Right hindlimb (tissue), 1 donor: ENCODE data around the gene IFNAR2.

Source experiments
- DNase-seq: peaks from one replicate; pipeline ENCODE4 v3.0.0-alpha.2; 2018

Gene IFNAR2

DNA sequence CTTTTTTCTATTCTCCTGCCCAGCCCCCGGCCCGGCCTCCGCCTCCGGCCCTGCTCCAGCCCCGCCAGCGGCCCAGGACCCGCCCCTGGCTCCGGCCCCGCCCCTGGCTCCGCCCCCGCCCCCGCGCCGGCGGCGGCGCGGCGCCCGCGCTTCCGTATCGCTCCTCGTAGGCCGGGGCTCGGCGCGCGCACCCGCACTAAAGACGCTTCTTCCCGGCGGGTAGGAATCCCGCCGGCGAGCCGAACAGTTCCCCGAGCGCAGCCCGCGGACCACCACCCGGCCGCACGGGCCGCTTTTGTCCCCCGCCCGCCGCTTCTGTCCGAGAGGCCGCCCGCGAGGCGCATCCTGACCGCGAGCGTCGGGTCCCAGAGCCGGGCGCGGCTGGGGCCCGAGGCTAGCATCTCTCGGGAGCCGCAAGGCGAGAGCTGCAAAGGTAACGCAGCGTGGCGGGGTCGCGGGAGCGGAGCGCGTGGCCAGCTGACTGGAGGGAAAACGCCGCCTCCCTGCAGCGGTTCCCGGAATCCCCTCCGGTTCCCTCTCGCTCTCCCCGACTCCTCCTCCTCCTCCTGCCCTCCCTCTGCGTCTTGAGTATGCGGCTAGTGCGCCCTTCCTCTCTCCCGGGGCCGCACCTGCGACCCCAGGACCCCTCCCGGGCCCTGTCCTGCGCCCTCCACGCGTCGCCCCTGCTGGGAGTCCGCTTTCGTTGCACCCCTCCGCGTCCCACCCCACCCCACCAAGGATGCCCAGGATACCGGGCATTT is at the start of gene IFNAR2:
TSS of gene IFNAR2 (plus strand) at position 155 of the 761 bp plus-strand sequence. CDS start 11,985 bp downstream, outside the sequence.
- peak; percentile 87 for DNase-seq

DNA sequence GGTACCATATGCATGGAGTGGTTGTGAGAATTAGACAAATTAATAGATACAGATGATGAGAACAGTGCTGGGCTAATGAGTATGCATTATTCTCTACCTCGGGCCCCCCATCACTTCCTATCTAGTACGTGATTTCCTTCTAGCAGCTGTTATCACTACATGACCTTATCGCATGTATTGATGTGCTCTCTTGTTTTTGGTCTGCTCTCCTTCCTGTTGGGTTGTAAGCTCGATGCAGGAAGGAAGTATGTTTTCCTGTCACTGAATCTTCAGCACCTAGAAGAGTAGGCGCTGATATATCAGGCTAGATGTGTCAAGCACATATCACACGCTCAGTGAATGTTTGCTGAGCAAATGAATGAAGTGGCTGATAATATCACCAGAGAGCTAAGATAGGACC is 43.9 kb upstream of the IFNAR2 start:
- DNase-seq: no peak

DNA sequence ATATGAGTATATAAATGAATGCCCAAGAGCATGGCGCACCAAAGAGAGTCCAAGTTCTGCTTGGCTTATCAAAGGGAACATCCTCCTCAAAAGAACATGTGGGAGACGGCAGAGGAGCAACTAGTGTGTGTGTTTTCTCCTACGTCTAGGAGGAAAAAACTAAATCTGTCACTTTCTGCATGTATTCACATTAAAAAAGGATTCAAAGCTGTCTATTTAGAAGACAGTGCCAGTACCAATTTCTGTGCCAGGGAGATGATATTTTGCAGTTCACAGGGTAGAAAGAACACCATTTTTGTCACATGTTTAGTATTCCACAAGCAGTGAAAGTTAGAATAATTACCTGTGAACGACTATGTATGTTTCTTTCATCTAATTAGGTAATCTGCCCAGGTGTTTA is 42.5 kb upstream of the IFNAR2 start:
- no peak for DNase-seq

DNA sequence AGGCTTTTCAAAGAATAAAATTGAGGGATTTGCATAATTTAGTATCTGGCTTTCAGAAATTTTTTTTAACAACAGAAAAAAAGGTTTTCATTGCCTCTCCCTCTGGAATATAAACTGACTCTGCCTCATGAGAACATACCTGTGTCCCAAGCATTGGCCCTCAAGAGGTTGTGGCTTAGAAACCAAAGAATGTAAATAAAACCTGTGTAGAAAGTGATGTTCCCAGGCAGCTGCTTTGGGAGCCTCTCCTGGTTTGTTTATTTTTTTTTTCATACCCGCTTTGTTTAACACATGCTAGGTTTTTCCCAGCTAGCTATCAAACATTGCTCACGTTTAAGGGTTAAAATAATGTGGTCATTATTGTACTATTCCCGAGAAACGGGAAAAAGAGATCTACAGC is 40.5 kb upstream of the IFNAR2 start:
- no peak for DNase-seq

DNA sequence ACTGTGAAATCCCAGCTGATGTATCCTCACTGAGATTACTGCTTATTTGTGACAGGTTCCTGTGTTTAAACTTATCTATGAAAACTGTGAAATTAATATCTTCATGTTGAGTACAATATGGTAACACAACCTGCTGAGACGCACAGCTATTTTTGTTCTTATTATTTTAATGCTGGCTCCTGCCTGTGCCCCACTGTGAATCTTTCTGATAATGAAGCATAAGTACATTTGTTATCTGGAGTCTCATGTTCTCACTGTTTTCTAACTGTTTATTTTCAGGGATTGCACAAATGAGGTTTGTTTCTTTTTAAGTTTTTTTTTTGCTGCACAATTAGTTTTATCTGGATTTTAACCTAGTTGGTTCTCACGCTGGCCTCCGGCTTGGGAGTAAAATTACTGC is 39.9 kb upstream of the IFNAR2 start:
- no peak for DNase-seq

DNA sequence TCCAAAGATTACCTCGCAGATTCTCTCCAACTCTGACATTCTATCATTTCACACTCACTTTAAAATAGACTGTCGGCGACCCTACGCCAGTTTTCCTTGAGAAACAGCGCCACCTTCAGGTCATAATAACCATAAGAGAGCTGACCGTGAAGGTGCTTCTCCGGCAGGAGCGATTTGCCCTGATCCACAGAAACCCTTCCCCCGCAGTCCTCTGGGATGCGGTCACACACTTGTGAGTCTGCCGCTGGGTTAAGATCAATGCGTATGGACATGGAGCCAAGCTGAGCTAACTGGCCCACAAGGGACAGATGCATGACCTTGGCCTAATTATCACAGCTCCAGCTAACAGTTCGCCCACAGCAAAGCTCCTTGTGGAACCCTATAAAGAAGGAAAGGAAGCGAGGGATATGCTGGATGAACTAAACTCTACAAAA is 32.8 kb upstream of the IFNAR2 start:
- peak; percentile 58 for DNase-seq

DNA sequence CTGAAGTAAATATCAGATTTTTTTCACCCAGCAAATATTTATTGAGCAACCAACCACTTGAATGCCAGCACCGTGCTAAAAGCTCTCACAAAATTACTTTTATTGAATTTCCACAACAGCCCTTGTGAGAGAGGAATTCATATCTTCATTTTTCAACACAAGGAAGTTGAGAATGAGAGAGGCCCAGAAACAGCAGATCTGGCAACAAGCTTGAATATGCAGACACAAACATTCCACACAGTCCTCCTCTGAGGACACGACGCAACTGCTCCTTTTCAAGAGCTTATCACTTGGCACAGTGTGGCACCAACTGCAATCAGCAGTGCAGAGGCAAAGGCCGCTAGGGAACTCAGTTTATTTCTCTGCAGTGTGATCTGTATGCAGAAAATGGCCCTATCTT is 32.2 kb upstream of the IFNAR2 start:
- no peak for DNase-seq

DNA sequence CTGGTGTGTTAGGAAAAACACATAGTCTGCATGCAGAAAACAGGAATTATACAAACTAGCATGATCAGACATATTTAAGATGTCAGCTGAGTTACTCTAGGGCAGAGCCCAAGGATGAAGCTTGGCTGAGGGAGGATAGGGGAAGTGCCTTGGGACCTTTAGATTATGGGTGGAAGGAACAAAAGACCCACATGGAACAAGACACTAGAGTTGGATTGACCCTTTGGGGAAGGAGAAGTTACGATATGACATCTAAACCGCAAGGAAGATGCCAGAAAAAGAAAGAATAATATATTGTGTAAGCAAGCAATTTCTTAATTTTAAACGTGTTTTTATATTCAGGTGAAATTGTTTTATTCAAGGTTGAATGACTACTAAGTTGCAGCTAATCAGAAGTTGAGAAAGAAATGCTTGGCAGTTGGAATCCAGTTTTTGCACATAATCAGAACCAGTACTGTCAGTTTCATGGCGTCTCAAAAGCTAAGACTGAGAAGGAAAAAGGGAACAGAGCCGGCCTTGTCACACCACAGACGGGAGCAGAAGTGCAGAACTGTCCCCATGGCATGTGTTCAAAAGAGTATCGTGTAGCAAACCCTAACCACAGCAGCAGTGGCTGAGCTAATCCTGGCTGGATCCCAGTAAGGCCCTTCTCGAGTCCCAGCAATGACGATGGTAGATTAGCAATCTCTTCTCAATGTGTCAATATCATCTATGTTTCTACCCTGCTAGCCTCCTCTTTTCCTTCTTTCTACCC is 31.2 kb upstream of the IFNAR2 start:
- DNase-seq: peak; percentile 73

DNA sequence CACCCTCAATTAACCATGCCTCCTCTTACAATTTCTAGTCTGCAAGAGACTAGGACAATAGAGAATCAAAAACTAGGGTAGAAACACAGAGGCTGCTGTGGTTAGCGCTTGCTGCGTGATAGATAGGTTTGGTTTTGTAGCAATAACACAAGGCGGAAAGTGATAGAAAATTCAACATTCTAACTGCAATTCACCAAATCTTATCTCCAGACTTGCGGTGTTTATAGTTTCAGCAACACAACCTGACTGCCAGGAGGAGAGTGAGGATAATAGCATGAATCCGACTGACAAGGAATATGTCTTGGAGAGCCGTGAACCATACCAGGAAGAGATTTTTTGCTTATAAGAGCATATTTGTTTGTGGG is 30.7 kb upstream of the IFNAR2 start:
- no peak for DNase-seq

DNA sequence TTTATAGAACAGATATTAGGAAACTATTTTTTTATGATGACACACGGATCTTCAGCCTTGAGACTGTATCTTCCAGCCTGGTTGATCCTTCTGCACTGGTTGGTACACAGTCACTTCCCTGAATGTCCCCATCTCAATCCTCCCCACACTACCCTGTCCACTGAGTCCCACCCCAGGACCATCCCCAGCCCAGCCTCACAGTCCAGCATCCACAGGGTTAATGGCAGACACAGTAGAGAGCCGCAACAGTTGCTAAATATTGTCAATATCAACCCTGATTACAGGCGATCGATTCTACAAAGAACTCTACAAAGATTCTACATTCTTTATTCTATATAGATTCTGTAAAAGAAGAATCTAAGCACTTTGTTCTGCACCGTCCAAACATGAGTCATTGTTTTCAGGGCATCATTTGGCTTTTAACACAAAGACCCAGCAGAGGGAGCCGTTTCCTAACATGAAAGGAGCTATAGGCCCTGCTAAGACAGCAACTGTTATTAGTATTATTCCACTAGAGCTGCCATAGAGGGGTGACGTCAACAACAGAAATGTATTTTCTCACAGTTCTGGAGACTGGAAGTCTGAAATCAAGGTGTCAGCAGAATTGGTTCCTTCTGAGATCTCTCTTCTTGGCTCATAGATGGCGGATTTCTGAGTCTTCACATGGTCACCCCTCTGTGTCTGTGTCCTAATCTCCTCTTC is 30.1 kb upstream of the IFNAR2 start:
- DNase-seq: peak; percentile 91

DNA sequence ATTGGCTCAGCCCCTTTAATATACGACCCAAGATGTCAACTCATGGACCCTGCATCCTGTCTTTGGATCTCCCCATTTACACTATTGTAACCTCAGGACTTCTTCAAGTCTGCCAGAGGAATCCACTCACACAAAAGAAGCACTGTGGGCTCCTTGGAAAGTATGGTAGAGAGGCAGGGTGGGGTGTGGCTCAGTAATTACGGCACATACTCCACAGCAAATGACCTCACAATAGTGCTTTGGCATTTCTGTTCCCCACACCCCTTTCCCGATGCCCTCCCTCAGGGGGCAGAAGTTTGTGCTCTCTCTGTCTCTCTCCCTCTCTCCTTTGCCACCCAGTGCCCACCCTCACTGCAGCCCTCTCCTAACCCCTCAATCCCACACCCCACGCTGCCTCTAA is 27.8 kb upstream of the IFNAR2 start:
- DNase-seq: no peak

DNA sequence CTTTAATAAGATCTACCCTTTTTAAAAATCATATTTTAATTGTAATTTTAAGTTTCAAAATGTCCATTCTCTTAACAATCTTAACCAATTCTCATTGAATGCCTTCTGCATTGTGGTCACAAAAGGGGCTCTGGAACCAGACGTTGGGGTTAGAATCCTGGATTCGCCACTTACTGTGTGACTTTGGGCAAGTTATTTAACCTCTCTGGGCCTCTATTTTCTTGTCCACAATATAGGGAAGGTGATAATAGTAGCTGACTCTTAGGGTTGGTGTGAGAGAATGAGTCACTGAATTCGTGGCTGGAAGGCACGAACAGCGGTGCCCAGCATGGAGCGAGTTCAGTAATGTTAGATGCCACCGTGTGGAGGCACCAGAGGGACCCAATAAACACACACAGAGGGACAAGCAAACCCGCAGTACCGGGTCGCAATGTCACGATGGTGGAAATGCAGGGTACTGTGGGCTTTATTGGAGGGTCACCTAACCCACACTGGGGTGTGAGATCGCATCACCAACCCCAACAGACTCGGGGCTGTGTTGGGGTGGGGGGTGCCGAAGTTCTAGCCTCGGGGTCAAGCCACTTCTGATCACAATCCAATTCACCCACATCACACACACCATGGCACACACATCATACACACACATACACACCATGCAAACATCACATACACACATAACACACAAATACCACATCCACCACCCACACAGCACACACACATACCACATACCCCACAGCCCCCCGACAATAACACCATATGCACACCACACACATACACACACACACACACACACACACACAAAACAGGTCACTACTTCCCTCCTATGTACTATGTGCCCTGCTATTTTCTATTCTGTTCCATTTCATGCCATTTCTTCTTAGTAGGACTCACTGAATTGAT is 27.0 kb upstream of the IFNAR2 start:
- DNase-seq: no peak

DNA sequence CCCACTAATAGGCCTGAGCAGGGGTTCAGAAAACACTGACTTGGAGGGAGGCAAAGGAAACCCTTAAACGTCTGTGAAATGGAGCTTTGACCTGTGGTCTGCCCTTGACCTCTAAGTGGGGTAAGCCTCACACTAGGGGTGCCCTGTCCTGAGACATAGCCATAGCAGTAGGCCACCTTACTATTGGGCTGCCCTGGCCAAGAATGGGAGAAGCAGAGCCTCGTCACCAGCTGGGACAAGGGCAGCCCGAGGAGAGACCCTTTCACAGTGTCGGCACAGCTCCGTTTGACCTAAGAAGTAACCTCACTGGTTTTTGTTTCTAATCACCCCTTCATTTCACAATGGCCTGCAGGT is 26.4 kb upstream of the IFNAR2 start:
- no peak for DNase-seq

DNA sequence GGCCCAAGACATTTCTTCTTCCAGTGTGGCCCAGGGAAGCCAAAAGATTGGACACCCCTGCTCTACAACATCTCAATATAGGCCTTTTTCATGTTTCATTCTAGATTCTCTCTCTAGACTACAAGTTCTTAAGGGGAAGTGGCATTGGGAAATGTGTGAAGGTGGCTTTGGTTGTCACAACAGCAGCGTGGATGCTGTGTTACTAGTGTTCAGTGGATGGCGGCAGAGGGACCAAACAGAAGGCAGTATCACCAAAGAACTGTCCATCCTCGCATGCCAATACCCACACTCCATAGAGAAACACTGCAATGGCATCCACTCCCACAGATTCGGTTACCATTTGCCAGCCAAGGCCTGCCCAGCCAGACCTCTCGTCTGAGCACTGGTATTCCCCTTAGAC is 24.3 kb upstream of the IFNAR2 start:
- DNase-seq: no peak

DNA sequence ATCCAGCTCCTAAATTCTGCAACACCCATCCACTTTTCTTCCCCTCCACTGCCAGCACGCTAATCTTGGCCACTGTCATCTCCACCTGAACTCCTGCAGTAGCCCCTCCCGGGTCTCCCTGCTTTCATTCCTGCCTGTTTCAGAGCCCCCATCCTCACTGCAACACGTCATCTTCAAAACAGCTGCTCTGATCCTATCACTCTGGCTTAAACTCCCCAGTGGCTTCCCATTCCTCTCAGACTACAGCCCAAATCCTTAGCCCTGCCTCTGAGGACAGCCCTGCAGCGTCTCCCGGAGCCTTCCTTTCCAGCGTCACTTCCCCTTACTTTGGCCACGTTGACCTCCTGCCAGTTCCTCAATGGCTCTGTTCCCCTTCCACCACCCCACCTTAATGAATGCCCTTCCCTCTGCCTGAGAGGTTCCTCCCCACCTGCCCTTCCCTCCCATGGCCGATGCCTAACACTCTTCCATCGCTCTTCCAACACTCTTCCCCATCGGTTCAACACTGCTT is 22.9 kb upstream of the IFNAR2 start:
- no peak for DNase-seq

DNA sequence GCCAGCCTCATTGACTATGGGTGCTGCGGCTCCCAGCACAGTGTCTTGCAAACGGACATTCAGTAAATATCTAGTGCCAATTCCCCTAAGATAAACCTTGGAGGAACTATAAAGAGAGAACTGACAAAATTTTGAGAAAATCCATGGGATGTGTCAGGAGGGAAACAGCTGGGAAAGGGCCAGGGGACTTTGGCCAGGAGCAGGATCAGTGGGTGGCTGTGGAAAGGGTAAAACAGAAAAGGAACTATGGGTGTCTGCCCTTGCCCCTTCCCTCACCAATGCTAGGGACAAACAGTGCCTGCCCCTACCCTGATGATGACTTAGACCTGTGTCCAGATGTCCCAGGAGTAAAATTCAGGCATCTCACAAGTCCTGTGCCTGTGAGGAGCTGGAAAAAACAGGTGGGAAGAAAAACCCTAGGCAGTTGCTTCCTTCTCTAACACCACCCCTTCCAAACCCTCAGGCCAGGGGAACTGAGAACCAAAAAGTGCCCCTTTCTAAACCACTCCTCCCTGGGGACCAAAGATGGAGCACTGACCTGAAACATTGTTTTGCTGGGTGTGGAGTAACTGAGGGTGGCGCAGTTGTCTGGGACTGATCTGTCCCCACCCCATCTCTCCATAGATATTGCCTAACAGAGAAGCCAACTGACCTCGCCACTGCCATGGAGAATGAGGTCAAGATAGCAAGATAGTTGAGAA is 22.1 kb upstream of the IFNAR2 start:
- no peak for DNase-seq

DNA sequence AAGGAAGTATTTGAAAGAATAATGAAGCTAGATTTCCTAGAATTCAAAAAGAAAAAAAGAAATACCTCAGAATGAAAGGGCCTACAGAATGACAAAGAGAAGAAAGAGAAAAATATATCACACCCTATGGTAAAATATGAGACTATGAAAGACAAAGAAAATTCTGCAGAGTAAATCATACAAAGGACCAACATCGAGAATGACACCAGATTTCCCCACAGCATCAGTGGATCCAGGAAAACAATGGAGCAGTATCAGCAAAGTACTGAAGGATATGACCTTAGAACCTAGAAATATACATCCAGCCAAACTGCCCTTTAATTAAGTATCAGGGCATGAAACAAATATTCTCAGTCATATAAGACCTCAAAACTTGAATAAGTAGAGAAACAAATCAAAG is 21.2 kb upstream of the IFNAR2 start:
- DNase-seq: no peak

DNA sequence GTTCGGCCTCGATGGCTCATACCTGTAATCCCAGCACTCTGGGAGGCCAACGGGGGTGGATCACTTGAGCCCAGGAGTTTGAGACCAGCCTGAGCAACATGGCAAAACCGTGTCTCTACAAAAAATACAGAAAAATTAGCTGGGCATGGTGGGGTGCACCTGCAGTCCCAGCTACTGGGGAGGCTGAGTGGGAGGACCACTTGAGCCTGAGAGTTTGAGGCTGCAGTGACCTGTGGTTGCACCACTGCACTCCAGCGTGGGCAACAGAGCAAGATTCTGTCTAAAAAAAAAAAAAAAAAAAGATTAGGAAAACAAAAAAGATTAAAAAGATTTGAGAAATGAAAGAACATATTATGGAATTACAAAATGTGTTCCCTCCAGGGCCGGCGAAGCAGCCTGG is 18.4 kb upstream of the IFNAR2 start:
- DNase-seq: no peak

DNA sequence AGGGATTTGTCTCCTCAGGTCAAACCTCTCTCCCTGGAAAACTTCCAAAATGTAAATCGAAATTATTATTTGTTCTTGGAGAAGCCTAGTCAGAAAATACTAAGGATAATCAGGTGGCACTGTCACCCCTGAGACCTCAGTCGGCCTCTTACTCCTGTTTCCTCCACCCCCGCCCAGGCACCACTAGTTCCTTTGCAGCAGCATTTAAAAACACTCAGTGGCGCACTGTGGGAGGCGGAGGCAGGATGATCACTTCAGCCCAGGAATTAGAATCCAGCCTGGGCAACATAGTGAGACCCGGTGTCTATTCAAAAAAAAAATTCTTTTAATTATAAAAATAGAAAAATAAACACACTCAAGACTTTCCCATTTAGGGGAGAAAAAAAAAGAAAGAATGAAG is 18.0 kb upstream of the IFNAR2 start:
- no peak for DNase-seq

DNA sequence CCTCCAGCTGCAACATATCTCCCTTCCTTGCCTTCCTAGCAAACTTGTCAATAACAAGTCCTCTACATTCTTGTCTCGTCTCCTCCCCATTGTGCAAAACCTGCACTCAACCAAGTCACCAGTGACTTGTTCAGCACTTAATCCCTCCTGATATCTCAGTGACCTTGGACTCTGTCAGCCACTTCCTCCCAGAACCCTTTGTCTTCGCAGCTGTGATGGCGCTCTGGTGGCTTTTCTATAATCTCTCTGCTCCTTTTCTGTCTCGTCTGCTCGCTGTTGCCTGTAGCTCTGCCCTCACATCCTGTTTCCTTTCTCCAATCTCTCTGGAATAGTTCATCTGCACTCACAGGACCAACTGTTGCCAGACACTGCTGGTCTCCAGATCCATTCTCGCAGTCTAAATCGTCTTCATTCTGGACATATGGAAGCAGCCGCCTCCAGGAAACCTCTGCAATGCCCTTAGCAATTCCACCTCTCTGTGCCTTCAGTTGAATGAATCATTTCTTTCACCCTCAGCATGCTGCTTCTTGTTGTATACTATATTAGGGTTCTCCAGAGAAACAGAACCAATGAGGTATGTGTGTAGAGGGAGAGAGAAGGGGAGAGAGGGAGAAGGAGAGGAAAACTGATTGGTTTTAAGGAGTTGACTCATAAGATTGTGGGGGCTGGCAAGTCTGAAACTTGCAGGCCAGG is 17.4 kb upstream of the IFNAR2 start:
- DNase-seq: peak; percentile 27

DNA sequence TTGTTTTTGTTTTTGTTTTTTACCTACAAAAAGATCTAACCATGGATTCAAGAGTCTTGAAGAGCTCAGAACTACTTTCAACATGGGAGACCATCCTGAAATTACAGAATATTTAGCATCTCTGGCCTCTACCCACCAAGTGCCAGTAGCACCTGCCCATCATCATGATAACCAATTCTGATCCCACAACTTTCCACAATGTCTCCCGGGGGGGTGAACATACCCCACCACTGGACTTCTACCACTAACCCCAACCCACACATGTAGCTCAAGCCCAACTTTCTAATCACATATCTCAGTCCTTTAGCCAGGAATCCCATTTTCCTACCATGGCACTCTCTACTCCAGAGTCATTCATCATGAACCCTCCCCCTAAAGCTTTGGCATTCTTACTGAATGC is 15.7 kb upstream of the IFNAR2 start:
- DNase-seq: no peak
